Coronary artery (tissue), 2 donors: Measurements from ENCODE around the gene EGFLAM.
A peak's percentile ranks its signal among the peaks of the same experiment; 100 is the strongest.

Experiments
- DNase-seq: peaks from one replicate; pipeline ENCODE4 v3.0.0-alpha.2; 2017; ENCODE audit warnings: low spot score
- H3K27ac ChIP-seq, 2 donors: fragments of 200-600 bp; sonication (generic); one replicate each; pipeline ENCODE4 v1.5.1; 2016 to 2019
- H3K4me3 ChIP-seq: fragments of 200-600 bp; sonication (generic); 2 replicates; pipeline ENCODE4 v1.5.1; 2016; ENCODE audit warnings: mild to moderate bottlenecking, moderate library complexity
- TF ChIP-seq, protein P1 (sequence below): fragments of 200-600 bp; sonication (generic); IDR thresholded peaks from one replicate; pipeline ENCODE4 v1.5.1; 2019; ENCODE audit warnings: antibody characterized with exemption

The EGFLAM gene

GRCh38 chr5:38443390-38443789, 185.0 kb downstream of the EGFLAM start:
- TF ChIP-seq, protein P1, sequence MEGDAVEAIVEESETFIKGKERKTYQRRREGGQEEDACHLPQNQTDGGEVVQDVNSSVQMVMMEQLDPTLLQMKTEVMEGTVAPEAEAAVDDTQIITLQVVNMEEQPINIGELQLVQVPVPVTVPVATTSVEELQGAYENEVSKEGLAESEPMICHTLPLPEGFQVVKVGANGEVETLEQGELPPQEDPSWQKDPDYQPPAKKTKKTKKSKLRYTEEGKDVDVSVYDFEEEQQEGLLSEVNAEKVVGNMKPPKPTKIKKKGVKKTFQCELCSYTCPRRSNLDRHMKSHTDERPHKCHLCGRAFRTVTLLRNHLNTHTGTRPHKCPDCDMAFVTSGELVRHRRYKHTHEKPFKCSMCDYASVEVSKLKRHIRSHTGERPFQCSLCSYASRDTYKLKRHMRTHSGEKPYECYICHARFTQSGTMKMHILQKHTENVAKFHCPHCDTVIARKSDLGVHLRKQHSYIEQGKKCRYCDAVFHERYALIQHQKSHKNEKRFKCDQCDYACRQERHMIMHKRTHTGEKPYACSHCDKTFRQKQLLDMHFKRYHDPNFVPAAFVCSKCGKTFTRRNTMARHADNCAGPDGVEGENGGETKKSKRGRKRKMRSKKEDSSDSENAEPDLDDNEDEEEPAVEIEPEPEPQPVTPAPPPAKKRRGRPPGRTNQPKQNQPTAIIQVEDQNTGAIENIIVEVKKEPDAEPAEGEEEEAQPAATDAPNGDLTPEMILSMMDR, result no peak
- no peak overlapping the region for H3K4me3 ChIP-seq
- H3K27ac ChIP-seq, result no peak overlapping the region
- no peak for DNase-seq

- no peak for DNase-seq
- H3K4me3 ChIP-seq, result peak overlapping the region; percentile 51
- TF ChIP-seq, protein P1, result no peak
- peak overlapping the region; percentile 24 to 56 for H3K27ac ChIP-seq
Observed at GRCh38 chr5:38445374-38446028, 187.1 kb downstream of the EGFLAM start.

- Histone ChIP-seq H3K27ac (peak overlapping the region; percentile 24 to 56), H3K4me3 (peak overlapping the region; percentile 51)
- TF ChIP-seq, protein P1, result no peak
- no peak for DNase-seq
Observed at GRCh38 chr5:38446029-38446522, 187.7 kb downstream of the EGFLAM start.

GRCh38 chr5:38447056-38447455, 188.7 kb downstream of the EGFLAM start:
- Histone ChIP-seq H3K4me3 (no peak overlapping the region), H3K27ac (peak overlapping the region; percentile 24 to 29)
- TF ChIP-seq, protein P1, result no peak
- DNase-seq, result no peak

- TF ChIP-seq, protein P1, result no peak
- no peak for DNase-seq
- Histone ChIP-seq H3K4me3 (no peak overlapping the region), H3K27ac (peak overlapping the region; percentile 18 to 29)
Observed at GRCh38 chr5:38447786-38448185, 189.4 kb downstream of the EGFLAM start.

GRCh38 chr5:38448568-38449350, 190.4 kb downstream of the EGFLAM start:
- Histone ChIP-seq H3K27ac (peak overlapping the region; percentile 54 to 63), H3K4me3 (no peak overlapping the region)
- no peak for DNase-seq
- TF ChIP-seq, protein P1, result no peak
